Tibial artery (tissue), 4 donors: ENCODE measurements around the gene ZNF74.

Experiments used
- DNase-seq, 2 donors: peaks; one replicate each; pipeline ENCODE4 v3.0.0-alpha.2; 2019
- H3K27ac ChIP-seq, 2 donors: fragments of 200-600 bp; sonication (generic) in 1 of 2; 1 replicate in 1 of 2; 2 replicates in 1 of 2; pipeline ENCODE4 v1.5.1; 2018 to 2019; ENCODE audit warnings: mild to moderate bottlenecking in 1 of 2
- H3K27me3 ChIP-seq, 2 donors: fragments of 200-600 bp; sonication (generic) in 1 of 2; one replicate each; pipeline versions ENCODE4 v1.5.1 to v1.6.0; 2016 to 2019
- H3K36me3 ChIP-seq, 3 donors: fragments of 200-600 bp; sonication (generic) in 2 of 3; one replicate each; pipeline ENCODE4 v1.5.1; 2016 to 2019; ENCODE audit warnings: mild to moderate bottlenecking in 2 of 3
- H3K4me1 ChIP-seq, 4 donors: fragments of 200-600 bp; sonication (generic) in 2 of 4; 1 replicate in 3 of 4; 2 replicates in 1 of 4; pipeline ENCODE4 v1.5.1; 2016 to 2019
- H3K4me3 ChIP-seq, 2 donors: fragments of 200-600 bp; sonication (generic) in 1 of 2; 1 replicate in 1 of 2; 2 replicates in 1 of 2; pipeline ENCODE4 v1.5.1; 2018 to 2019; ENCODE audit warnings: mild to moderate bottlenecking in 2 of 2
- H3K9me3 ChIP-seq, 3 donors: fragments of 200-600 bp; sonication (generic) in 1 of 3; one replicate each; pipeline ENCODE4 v1.5.1; 2016 to 2019
- intact Hi-C: fragments of 100-400 bp; cut with DNase I; formaldehyde crosslinking; loops from one replicate; pipeline ENCODE4 v1.15.0; 2023; ENCODE audit warnings: low total_unique reads
- TF ChIP-seq, protein P1 (sequence below), 2 experiments: fragments of 200-600 bp in 1 of 2; fragments of 450-650 bp in 1 of 2; IDR thresholded peaks; one replicate each; pipeline ENCODE4 v1.5.1; 2017 to 2019; ENCODE audit warnings: antibody characterized with exemption in 2 of 2, mild to moderate bottlenecking in 1 of 2, moderate library complexity in 1 of 2

Gene ZNF74

DNA sequence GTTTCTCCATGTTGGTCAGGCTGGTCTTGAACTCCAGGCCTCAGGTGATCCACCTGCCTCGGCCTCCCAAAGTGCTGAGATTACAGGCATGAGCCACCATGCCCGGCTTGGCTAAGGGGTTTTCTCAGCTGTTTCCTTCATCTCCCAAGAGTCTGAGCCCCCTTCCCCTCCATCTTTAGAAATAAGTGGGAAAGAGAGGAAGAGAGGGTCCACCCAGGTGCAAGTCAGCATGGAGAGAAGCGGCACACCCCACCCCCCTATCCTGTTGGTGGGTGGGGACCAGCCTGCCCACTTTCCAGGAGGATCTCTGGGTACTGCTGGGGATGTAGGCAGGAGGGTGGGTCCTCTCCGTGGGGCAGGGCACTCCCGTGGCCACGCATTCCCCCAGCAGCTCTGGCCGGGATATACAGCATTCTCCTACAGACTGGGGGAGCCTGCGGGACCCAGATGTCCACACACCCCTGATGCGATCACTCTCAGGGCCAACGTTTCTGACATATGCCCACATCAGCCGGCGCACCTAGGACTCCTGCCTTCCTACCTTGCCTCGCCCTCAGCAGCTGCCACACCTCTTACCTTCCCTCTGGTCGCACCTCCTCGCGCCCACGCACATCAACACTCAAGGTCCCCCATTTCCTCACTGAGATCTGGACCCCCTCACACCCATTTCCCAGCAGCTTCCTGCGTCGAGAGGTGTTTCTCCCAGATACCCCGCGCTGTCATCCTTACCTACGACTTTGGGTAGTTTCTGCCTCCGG is 34.7 kb downstream of the ZNF74 start:
- peaks cover 14 to 58% (median 54%) of the 10 kb centered on the region in 3 donors for H3K36me3 ChIP-seq
- no peaks in the 10 kb centered on the region for H3K9me3 ChIP-seq
- H3K27ac ChIP-seq: no peak overlapping the region
- no peaks in the 10 kb centered on the region for H3K27me3 ChIP-seq
- TF ChIP-seq, protein P1, sequence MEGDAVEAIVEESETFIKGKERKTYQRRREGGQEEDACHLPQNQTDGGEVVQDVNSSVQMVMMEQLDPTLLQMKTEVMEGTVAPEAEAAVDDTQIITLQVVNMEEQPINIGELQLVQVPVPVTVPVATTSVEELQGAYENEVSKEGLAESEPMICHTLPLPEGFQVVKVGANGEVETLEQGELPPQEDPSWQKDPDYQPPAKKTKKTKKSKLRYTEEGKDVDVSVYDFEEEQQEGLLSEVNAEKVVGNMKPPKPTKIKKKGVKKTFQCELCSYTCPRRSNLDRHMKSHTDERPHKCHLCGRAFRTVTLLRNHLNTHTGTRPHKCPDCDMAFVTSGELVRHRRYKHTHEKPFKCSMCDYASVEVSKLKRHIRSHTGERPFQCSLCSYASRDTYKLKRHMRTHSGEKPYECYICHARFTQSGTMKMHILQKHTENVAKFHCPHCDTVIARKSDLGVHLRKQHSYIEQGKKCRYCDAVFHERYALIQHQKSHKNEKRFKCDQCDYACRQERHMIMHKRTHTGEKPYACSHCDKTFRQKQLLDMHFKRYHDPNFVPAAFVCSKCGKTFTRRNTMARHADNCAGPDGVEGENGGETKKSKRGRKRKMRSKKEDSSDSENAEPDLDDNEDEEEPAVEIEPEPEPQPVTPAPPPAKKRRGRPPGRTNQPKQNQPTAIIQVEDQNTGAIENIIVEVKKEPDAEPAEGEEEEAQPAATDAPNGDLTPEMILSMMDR (IDR thresholded peaks at IDR 0.05): no peak
- peaks cover 0 to 43% (median 10%) of the 10 kb centered on the region in 4 donors for H3K4me1 ChIP-seq
- intact Hi-C loops: loop anchor here (10.0 kb wide), 1 partner anchor 146 kb away; no protein-coding TSS in a partner anchor
- peak in 1 of 2 donors; percentile 54 for DNase-seq
- peak overlapping the region; percentile 9 to 24 for H3K4me3 ChIP-seq

GRCh38 chr22:20429254-20430100 is 35.5 kb downstream of the ZNF74 start:
- no peak overlapping the region for H3K27ac ChIP-seq
- H3K27me3 ChIP-seq: no peaks in the 10 kb centered on the region

DNA sequence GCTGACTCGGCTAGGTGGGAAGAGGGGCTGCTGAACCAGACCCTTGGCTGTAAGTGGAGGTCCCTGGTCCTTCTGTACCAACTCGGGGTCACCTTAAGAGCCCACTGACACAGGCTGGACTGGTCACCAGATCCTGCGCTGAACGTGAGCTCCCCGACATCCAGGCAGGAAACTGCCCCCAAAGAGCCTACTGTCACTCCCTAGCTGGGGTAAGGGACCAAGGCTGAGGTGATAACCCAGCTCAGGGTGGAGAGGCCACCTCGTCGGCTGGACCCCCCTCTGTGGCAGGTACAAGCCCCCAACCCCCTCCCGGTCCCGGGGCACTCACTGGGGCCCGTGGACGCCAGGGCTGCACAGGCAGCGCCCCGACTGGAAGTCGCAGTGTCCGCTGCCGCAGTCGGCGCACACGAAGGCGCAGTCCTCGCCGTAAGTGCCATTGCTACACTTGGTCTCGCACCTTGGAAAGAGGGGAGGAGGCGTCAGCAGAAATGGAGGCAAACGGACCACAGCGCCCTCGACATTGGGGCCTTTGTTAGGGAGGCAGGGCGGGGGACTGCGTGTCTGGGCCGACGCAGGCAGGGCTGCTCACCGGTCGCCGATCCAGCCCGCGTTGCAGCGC is 36.3 kb downstream of the ZNF74 start:
- TF ChIP-seq, protein P1 (IDR thresholded peaks at IDR 0.05): no peak
- Histone ChIP-seq H3K27me3 (no peaks in the 10 kb centered on the region), H3K36me3 (peaks cover 14 to 50% (median 47%) of the 10 kb centered on the region in 3 donors), H3K9me3 (no peaks in the 10 kb centered on the region), H3K27ac (no peak overlapping the region), H3K4me1 (peaks cover 0 to 37% (median 3%) of the 10 kb centered on the region in 4 donors), H3K4me3 (no peak overlapping the region)
- DNase-seq: peak in 1 of 2 donors; percentile 63
- intact Hi-C loops: no loop called here

More at GRCh38 chr22:20429254-20430100, 35.5 kb downstream of the ZNF74 start:
- H3K4me3 ChIP-seq: peak overlapping the region; percentile 9 to 24
- intact Hi-C loops: loop anchor here (10.0 kb wide), 1 partner anchor 145 kb away; no protein-coding TSS in a partner anchor
- peak in 1 of 2 donors; percentile 65 for DNase-seq
- TF ChIP-seq, protein P1 (IDR thresholded peaks at IDR 0.05): no peak
- peaks cover 0 to 37% (median 3%) of the 10 kb centered on the region in 4 donors for H3K4me1 ChIP-seq
- peaks cover 14 to 58% (median 54%) of the 10 kb centered on the region in 3 donors for H3K36me3 ChIP-seq
- H3K9me3 ChIP-seq: no peaks in the 10 kb centered on the region

GRCh38 chr22:20430720-20431510 is 37.0 kb downstream of the ZNF74 start:
- Histone ChIP-seq H3K9me3 (no peaks in the 10 kb centered on the region), H3K36me3 (peaks cover 14 to 45% (median 44%) of the 10 kb centered on the region in 3 donors), H3K4me1 (peaks cover 0 to 37% (median 10%) of the 10 kb centered on the region in 4 donors), H3K4me3 (no peak overlapping the region), H3K27ac (no peak overlapping the region), H3K27me3 (no peaks in the 10 kb centered on the region)
- intact Hi-C loops: no loop called here
- peak in 1 of 2 donors; percentile 67 for DNase-seq
- TF ChIP-seq, protein P1 (IDR thresholded peaks at IDR 0.05): peak in 1 of 2 experiments; percentile 3
